ENCODE results near the gene AATF. TPM values are rescaled to one million over a fixed set of nuclear protein-coding genes. Genes with fewer than 3 reads are reported as not detected.

AATF gene
- total and polyA plus RNA-seq, 10 donors, result 28.7 to 59.0 (median 35.2) TPM

DNA sequence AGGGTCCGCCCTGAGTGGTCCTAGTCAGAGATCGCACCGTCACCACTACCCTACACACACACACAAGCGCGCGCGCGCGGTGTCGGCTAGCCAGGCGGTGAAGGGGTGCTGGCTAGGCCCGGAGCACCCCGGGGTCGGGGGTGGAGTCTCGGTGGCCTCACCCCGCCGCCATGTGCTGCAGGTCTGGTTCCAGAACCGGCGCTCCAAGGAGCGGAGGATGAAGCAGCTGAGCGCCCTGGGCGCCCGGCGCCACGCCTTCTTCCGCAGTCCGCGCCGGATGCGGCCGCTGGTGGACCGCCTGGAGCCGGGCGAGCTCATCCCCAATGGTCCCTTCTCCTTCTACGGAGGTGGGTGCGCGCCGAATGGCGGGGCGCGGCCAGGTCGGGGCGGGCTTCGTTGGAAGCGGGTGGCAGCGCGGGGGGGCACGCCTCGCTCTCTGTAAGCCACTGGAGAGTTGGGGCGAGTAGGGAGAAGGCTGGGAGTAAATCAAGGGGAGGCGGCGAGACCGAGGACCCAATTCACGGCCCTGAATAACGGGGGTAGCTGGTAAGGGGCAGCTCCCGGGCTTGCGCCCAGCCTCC lies 6.6 kb upstream of the AATF start:
- intact Hi-C loops (cut with DNase I; ENCODE audit: low total_unique reads), result no loop called here
- H3K36me3 ChIP-seq, result no peaks in the 10 kb centered on the region
- H3K9me3 ChIP-seq, result peaks cover 0 to 4% (median 0%) of the 10 kb centered on the region in 8 donors
- peaks cover 44 to 100% (median 100%) of the 10 kb centered on the region in 7 donors for H3K27me3 ChIP-seq (replicated peaks in 1 of 7)
- TF ChIP-seq POLR2A (IDR thresholded peaks at IDR 0.05), result no peak
- TF ChIP-seq, protein P1, sequence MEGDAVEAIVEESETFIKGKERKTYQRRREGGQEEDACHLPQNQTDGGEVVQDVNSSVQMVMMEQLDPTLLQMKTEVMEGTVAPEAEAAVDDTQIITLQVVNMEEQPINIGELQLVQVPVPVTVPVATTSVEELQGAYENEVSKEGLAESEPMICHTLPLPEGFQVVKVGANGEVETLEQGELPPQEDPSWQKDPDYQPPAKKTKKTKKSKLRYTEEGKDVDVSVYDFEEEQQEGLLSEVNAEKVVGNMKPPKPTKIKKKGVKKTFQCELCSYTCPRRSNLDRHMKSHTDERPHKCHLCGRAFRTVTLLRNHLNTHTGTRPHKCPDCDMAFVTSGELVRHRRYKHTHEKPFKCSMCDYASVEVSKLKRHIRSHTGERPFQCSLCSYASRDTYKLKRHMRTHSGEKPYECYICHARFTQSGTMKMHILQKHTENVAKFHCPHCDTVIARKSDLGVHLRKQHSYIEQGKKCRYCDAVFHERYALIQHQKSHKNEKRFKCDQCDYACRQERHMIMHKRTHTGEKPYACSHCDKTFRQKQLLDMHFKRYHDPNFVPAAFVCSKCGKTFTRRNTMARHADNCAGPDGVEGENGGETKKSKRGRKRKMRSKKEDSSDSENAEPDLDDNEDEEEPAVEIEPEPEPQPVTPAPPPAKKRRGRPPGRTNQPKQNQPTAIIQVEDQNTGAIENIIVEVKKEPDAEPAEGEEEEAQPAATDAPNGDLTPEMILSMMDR (IDR thresholded peaks at IDR 0.05 in 8 of 11, conservative IDR thresholded peaks at IDR 0.05 in 3 of 11), result no peak
- TF ChIP-seq POLR2AphosphoS5 (IDR thresholded peaks at IDR 0.05), result no peak
- no peak overlapping the region for H3K27ac ChIP-seq
- no peak for DNase-seq
- H3K4me3 ChIP-seq, result peak overlapping the region in 7 of 8 donors; percentile 6 to 63 (median 28)
- peaks cover 25 to 65% (median 44%) of the 10 kb centered on the region in 6 donors for H3K4me1 ChIP-seq
- 4 to 15% (median 5%) methylated on average over 23 to 57 of the region's 57 CpGs for WGBS, 5 donors

DNA sequence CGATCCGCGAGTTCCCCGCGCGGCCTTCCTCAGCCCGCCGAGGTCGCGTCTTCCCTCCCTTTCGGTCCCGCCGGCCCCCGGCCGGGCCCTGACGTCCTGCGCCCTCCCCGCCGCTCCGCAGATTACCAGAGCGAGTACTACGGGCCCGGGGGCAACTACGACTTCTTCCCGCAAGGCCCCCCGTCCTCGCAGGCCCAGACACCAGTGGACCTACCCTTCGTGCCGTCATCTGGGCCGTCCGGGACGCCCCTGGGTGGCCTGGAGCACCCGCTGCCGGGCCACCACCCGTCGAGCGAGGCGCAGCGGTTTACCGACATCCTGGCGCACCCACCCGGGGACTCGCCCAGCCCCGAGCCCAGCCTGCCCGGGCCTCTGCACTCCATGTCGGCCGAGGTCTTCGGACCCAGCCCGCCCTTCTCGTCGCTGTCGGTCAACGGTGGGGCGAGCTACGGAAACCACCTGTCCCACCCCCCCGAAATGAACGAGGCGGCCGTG lies 6.1 kb upstream of the AATF start:
- no peak for DNase-seq
- Histone ChIP-seq H3K36me3 (no peaks in the 10 kb centered on the region), H3K9me3 (peaks cover 0 to 4% (median 0%) of the 10 kb centered on the region in 8 donors), H3K4me3 (peak overlapping the region in 7 of 8 donors; percentile 6 to 63 (median 28)), H3K27ac (no peak overlapping the region), H3K27me3 (replicated peaks in 1 of 7) (peaks cover 38 to 100% (median 100%) of the 10 kb centered on the region in 7 donors), H3K4me1 (peaks cover 19 to 65% (median 38%) of the 10 kb centered on the region in 6 donors)
- WGBS, 5 donors, result 4 to 10% (median 7%) methylated on average over 47 to 59 of the region's 59 CpGs
- no peak for TF ChIP-seq POLR2A (IDR thresholded peaks at IDR 0.05)
- TF ChIP-seq, protein P1 (IDR thresholded peaks at IDR 0.05 in 8 of 11, conservative IDR thresholded peaks at IDR 0.05 in 3 of 11), result no peak
- TF ChIP-seq POLR2AphosphoS5 (IDR thresholded peaks at IDR 0.05), result no peak
- intact Hi-C loops (cut with DNase I; ENCODE audit: low total_unique reads), result no loop called here

DNA sequence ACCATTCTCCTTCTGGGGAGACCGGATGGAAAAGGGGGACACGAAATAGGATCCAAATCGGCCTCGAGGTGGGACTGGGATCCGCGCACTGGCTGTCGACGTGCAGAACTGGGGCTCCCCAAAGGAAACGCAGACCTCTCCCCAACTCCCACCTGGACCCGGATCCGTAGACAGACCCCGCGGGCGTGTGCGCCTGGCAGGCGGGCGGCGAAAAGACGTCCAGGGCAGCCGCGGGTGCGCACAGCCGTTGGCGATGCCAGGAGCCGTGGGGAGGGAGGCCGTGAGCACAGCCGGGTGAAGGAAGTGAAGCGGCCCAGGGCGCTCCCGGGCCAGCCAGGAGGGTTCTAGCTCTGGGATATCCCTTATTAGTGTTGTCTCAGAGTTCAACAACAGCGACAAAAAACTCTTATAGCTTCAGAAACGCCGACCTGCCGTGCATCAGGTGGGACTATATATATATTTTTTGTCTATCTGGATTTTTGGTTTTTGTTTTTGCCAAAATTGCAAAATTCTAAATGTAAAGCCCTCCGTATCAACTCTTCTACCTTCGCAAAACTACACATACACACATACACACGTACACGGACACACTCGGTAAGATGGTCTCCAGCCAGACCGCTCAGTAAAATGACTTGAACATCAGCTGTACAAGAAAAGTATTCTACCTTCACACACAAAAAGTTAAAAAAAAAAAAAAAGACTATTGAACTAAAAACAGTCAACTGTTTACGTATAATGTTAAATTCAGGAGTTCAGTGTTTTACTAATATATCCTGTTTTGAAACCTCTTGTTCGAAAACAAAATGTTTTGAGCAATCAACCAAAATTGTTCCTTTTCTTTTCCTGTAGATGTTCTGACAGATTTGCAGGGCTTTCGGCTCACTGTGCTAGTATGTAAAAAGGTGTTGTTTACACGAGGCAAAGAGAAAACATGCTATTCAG lies 5.2 kb upstream of the AATF start:
- Histone ChIP-seq H3K27ac (no peak overlapping the region), H3K36me3 (no peaks in the 10 kb centered on the region), H3K9me3 (peaks cover 0 to 4% (median 0%) of the 10 kb centered on the region in 8 donors), H3K27me3 (replicated peaks in 1 of 7) (peaks cover 34 to 95% (median 93%) of the 10 kb centered on the region in 7 donors), H3K4me1 (peaks cover 11 to 65% (median 37%) of the 10 kb centered on the region in 6 donors), H3K4me3 (peak overlapping the region in 1 of 8 donors; percentile 63)
- intact Hi-C loops (cut with DNase I; ENCODE audit: low total_unique reads), result no loop called here
- 13 to 20% (median 15%) methylated on average over 38 to 44 of the region's 44 CpGs for WGBS, 5 donors
- no peak for TF ChIP-seq POLR2A (IDR thresholded peaks at IDR 0.05)
- TF ChIP-seq, protein P1 (IDR thresholded peaks at IDR 0.05 in 8 of 11, conservative IDR thresholded peaks at IDR 0.05 in 3 of 11), result no peak
- no peak for TF ChIP-seq POLR2AphosphoS5 (IDR thresholded peaks at IDR 0.05)
- no peak for DNase-seq
